HG03521 (cell line): ENCODE measurements around the gene LIPI.
A peak's percentile ranks its signal among the peaks of the same experiment; 100 is the strongest.
"Not testable (repeated sequence)": the region's sequence is repeated elsewhere in the genome, so short reads cannot be mapped to it uniquely, and the experiment has no call there.

Source experiments
- ATAC-seq: cut with Tn5 transposase; IDR thresholded peaks from one replicate; pipeline ENCODE4 v1.9.1; 2021; ENCODE audit warnings: mild to moderate bottlenecking, moderate library complexity; ENCODE audit not compliant: unreplicated experiment

The LIPI gene

DNA sequence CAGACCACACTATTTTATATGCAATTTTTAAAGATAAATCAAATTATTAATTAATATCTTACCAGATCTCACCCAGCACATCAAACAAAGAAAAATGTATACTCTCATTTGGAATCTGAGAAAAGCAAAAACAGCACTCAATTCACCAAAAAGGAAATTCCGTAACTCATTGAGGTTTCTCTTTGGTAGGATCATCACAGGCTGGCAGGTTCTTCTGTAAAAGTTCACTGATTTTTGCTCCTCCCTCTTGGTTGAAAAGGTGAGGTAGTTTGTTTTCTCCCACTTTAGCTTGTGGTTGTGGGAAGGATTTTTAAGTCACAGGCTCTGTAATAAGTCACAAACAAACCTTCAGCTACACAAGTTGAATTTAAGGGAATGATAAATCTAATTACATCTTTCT is at the start of gene LIPI:
LIPI (minus strand) TSS at position 218 of the 400 bp plus-strand sequence; CDS start at position 108, 110 bp downstream.
- no peak for ATAC-seq

DNA sequence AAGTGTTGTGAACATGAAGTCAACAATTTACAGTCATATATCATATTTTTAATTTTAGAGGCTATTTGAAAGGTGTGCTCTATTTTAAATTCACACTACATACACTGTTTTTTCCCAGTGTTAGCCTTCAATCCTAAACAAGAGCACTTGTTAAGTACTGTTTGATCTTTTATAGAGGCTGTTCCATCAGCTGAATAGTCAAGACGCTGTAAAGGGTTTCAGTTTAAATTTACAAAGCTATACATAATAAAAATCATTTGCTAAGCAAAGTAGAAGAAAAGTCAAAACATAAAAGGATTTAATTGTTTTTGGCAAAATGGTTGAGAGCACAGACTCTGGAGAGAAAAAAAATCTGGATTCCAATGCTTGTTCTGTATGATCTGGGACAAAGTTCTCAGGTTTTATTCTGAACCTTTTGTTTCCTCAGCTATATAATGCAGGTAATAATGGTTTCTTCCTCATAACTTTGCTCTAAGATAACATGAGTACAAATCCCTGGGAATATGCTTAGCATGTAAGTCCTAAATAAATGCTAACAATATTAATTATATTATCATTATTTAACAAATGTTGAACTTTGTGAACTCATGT is 49.5 kb upstream of the LIPI start:
- ATAC-seq, result no peak

DNA sequence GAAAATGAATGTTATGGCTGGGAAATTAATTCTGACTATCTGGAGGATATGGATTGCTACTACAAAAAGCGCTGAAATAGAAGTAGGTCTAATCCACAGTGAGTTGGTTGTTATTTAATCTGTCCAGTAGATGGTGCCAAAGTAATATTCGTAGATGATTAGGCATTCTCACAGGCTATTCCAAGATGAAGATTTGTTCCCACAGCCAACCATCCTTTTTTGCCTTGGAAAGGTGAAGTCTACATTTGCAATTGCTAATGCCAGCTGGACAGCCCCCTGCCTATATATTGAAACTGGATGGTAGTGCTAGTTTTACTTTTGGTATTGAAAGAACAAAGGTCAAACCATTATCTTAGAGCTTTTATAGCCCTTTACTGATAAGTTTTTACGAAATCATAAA is 49.0 kb upstream of the LIPI start:
- no peak for ATAC-seq

DNA sequence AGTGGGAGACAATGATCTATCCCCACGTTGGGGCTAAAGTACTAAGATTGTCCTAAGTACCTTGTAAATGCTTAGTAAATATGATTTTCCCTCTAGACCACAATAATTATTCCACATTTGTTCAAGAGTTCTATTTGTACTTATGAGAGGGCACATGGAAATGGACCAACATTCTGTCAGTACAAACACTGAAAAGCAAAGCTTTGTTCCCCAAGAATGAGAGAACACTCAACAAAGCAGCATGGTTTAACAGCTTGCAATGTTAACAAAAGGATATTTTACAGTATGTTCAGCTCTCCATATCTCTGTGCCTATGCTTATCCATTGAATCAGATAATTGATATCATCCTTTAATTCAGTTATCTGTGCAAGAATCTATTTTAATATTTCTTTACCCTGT is 40.6 kb upstream of the LIPI start:
- ATAC-seq, result no peak

DNA sequence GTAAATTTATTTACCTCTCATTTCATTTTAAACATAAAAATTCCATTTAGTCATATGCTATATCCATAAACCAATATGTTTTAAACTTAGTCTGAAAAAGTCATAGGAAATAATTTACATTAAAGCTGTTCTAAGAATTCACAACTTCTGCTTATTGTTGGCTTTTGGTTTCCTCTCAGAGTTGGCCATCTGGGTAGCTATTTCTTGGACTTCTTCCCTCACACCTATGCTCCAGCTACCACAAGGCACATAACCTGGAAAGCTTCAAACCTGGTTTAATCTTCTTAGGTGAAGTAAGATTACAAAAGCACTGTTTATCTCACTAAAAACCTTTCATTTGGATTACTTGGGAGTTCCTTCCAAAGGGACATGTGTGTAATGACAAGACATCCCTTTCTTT is 35.0 kb upstream of the LIPI start:
- no peak for ATAC-seq

DNA sequence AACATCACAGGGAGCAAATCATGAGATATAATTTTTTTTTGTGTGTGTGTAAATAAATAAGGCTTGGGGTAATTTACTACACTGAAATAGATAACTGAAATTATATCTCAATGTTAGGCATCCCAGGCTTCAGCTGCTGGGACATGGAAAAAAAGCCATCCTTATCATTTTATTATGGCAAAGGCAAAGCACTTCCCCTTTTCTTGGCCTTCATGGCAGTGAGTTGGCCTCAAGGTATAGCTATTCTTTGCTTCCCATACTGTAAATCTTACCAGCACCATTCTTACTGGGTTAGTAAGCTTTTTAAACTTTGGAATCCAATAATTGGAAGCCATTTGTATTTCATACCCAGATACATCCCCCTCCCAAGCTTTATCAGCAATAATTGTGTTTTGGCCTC is 34.2 kb upstream of the LIPI start:
- ATAC-seq, result no peak

DNA sequence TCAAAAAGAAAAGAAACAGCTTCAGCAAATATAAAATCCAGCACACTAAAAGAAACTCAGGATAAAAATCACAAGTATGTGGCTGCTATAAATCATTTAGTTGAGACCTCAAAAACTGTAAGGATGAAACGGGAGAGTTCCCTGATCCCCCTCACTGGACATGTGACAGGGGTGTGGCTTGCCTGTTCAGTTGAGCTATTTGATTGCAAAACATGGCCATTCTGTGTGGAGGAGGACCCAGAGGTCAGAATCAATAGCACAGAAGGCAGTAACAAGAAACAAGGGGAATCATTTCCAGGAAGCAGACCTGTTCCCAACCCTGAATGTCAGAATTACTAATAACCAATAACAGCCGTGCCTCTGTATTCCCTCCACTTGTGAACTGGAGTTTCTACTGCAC is 33.1 kb upstream of the LIPI start:
- no peak for ATAC-seq

DNA sequence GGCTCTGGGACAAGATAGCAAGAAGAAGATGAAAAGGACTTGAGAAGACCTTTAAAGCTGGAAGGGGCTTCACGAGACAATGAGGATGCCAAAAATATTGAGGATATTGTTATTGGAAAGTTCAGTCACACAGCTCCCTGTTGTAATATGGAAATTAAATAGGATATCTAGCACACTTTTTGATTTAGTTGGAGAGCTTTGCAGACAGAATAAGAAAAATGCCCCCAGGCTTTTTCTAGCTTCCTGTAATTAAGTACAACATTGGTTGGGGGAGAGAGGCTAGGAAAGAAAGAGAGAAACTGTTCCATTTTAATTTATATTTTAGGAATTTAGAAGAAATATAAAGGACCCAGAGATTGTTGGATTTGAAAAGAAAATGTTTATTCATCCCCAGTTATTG is 32.7 kb upstream of the LIPI start:
- ATAC-seq, result no peak

DNA sequence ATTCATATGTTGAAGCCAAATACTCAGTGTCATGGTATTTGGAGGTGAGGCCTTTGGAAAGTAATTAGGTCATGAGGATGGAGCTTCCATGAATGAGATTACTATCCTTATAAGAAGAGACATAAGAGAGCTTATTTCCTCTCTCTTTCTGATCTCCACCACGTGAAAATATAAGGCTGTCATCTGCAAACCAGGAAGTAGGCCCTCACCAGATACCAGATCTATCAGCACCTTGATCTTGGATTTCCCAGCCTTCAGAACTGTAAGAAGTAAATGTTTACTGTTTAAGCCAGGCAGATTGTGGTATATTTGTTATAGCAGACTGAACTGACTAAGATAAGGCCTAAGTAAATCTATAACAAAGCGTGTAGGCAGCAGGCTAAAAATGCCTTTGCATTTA is 30.5 kb upstream of the LIPI start:
- no peak for ATAC-seq

DNA sequence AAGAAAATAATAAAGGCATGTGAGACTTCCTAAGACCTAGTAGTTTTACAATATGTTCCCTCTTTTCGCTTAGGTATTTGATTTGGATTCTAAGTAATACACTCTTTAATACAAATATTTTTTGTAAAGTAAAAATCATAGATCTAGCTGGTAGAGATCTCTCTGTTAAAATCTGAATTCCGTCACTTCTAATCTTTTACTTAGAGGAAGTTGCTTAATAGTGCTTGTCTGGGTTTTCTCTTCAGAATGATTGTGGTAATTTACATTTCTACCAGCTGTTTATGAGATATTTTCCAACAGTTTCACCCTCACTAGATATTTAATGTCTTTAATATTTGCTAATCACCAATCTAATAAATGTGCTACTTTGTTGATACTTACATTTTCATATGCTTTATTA is 28.5 kb upstream of the LIPI start:
- no peak for ATAC-seq

DNA sequence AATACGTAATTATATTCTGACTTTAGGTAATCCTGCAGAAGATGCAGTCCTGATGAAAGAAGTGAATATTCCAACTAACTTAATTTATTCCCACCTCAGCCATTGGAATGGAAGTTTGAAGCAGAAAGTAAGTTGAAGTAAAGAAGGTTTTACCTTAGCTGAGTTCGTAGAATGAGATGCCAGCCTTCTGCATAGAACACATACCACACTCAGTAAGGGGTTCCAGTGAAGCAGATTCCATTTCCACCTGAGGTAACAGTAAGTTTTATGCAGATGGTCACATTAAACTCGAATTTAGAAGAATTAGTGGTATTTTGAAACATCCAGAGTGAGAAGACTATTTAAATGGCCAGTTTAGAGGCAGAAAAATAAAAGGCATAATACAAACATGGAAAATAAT is 25.4 kb upstream of the LIPI start:
- ATAC-seq, result no peak

DNA sequence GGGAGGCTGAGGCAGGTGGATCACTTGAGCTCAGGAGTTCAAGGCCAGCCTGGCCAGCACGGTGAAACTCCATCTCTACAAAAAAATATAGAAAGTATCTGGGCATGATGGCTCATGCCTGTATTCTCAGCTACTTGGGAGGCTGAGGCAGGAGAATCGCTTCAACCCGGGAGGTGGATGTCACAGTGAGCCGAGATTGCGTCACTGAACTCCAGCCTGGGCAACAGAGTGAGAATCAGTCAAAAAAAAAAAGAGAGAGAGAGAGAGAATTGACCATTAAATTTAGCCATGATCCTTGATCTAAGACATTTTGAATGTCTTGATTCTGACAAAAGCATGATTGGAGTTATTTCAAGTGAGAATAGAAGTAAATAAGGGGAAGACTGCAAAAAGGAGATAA is 24.3 kb upstream of the LIPI start:
- no peak for ATAC-seq

DNA sequence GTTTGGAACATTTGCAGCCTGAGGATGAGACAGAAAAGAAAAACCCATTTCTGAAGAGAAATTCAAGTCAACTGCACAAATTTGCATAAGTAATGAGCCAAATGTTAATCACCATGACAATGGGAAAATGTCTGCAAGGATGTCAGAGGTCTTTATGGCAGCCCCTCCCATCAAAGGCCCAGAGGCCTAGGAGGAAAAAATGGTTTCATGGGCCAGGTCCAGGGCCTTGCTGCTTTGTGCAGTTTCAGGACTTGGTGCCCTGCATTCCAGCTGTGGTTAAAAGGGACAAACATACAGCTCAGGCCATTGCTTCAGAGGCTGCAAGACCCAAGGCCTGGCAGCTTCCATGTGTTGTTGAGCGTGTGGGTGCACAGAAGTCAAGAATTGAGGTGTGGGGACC is 18.6 kb upstream of the LIPI start:
- no peak for ATAC-seq

DNA sequence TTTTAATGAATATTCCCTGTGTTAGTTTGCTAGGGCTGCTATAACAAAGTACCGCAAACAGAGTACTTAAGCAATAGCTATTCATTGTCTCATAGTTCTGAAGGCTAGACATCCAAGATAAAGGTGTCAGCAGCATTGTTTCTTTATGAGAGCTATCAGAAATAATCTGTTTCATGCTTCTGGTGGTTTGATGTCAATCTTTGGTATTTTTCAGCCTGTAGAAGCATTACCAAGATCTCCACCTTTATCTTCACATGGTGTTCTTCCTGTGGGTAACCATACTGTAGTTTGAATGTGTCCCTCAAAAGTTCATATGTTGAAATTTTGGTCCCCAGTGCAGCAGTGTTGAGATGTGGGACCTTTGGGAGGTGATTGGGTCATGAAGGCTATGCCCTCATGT is 12.6 kb upstream of the LIPI start:
- no peak for ATAC-seq

DNA sequence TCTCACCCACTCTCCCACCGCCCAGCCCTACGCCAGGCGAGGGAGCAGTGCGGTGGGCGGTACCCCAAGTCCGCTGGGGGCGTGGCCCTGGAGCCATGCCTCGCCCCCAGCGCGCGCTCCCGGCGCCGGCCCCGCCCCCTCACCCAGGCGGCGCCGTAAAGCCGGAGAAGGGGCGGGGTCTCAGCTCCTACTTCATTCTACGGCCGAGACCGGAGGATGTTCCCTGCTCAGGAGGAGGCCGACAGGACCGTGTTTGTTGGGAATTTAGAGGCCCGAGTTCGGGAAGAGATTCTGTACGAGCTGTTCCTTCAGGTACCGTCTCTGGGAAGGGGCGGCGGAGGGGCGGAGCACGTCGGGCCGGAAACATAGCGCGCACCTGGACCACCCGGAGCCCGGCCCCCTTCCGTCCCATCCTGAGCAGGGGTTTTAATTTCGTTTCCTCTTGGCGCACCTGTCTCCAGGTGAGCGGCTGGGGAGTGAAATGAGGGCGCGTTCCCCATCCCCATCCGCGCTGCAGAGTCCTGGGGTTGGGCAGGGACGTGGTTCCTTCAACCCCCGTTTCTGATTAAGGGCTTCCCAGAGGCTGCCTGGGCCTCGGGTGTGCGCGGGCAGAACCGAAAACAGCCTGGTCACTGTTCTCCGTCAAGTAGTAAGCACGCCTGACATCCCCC is 5.4 kb upstream of the LIPI start, which contains the start of gene RBM11:
RBM11 (plus strand) TSS at position 187 of the 671 bp plus-strand sequence; CDS start at position 217, 30 bp downstream.
- peak; percentile 95 for ATAC-seq

DNA sequence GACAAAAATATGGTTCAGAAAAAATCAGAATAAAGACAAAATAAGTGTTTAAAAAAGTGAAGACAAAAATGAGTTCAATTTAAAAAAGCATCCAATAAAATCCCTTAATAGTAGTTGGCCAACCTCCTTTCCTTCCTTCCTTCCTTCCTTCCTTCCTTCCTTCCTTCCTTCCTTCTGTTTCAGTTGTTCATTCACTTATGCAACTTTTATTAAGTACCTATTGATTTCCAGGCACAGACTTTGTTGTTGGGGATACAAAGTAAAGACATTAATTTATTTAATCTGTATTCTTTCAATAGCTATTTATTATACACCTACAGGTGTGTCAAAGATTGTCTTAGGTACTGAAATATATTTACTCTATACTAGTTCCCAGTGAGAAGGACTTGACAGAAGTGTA is 2.4 kb upstream of the LIPI start:
- no peak for ATAC-seq

DNA sequence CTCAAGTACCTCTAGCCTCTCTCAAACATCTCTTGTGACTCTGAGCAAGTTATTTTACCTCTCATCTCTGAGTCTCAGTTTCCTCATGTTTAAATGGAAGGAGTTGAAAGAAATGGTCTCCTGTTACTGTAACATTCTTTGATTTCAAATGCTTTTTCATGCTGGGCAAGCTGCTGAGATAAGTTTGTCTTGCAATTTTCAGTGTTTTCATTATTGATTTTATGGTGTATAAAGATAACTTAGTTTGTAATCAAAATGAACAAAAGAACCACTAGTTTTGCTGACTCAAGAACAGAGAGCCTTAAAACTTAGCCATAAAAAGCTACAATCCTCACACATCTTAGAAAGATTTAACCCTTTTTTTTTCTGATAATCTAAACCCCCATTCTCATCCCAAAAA is 4.5 kb downstream of the LIPI start:
- no peak for ATAC-seq

DNA sequence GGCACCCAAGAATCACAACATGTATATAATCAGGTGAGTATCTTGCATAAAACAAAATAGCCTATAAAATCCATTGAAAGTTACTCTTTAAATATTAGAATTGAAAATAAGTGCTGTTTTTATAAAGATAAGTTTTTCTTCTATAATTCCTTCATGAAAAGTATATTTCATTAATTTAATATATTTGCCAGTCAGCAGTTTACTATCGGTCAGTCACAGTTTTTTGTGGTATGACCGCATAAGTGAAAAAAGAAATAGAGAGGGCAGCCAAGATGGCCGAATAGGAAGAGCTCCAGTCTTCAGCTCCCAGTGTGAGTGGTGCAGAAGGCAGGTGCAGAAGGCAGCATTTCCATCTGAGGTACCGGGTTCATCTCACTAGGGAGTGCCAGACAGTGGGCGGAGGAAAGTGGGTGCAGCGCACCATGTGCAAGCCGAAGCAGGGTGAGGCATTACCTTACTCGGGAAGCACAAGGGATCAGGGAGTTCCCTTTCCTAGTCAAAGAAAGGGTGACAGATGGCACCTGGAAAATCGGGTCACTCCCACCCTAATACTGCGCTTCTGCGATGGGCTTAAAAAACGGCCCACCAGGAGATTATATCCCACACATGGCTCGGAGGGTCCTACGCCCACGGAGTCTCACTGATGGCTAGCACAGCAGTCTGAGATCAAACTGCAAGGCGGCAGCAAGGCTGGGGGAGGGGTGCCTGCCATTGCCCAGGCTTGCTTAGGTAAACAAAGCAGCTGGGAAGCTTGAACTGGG is 44.1 kb downstream of the LIPI start:
- not testable (repeated sequence) for ATAC-seq

DNA sequence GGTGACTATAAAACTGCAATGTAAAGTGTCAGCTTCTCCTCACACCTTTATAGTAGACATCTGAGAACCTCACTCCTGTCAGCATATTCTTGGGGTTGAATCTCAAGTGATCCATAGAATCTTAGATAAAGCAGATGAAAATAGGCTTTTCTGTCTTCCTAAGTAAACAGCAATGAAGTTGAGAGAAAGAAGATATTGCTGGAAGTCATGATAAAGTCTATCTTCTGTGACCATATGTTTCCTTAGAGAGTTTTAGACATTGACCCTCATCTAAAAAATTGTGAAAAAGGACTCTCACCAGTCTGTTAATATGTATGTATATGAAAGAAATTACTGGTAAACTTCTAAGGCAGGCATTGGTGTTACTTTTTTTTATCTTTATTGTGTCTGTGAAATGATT is 66.8 kb downstream of the LIPI start:
- no peak for ATAC-seq

DNA sequence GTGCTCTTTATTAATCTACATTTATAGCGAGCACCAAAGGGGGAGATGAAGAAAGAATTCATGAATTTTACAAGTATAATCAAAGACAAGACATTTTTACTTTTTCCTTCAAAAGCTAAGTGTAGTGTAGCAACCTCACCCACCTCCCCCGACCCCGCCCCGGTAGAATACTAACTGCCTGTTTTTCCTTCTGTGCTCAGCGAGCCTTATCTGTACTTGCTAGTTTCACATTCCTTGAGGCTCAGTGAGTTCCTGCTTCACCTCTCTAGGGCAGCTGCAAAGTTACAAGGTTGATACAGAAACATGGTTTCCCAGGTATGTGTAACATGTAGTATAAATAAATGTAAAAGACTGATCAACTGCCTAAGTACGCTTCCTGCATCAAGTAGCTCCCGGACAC is 86.5 kb downstream of the LIPI start:
- ATAC-seq, result no peak

DNA sequence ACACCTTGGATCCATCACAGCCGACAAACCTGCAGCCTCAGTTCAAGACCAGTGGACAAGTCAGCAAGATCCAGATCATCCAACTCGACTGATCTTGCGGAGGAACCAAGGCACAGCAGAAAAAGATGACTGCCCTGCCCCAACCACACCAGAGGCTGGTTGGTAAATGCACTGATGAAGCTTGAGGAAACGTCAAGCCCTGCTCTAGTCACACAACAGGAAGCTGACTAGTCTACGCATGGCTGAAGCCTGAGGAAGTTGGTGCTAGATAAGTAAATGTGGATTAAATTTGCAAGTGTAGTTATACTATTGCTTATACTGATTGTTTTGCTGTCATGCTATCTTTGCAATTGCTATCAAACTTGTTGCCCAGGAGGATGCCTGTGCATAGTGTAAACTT is 89.0 kb downstream of the LIPI start:
- ATAC-seq, result no peak

DNA sequence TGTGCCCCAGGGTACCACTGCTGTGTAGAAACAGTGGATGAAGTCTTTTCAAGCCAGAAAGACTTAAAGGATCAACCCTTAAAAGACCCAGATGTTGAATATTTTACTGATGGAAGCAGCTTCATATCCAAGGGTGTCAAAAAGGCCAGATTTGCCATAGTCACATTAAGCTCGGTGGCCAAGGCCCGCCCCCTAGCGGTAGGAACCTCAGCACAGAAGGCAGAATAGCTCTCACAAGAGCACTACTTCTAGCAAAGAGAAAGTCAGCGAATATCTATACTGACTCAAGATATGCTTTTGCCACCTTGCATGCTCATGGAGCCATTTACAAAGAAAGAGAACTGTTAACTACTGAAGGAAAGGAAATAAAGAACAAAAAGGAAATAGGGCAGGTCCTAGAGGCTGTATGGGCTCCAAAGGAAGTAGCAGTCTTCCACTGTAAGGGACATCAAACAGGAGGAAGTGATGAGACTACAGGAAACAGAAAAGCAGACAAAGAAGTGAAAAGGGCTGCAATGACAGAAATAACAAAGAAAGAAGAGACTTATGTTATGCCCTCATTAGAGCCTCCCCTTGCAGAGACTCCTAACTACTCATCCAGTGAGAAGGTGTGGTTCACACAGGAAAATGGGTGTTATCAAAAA is 90.5 kb downstream of the LIPI start:
- peak; percentile 43 for ATAC-seq
